ENCODE data around the gene CHST1.

The CHST1 gene

DNA sequence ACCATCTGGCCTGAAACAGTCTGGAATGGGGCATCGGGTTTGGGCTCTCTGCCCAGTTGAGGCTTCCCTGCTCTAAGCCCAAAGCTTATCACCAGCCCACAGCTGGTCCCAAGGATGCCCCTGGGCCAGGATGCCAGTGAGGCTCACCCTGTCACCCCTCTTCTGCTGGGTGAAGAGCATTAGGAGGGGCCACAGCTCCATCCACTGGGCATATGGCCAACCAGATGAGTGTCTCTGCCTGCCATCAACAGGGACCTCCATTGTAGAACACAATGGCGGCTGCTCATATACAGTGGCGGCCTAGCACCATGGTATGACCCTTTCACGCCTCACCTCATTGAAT lies 5.6 kb downstream of the CHST1 start:
- no peak for DNase-seq

DNA sequence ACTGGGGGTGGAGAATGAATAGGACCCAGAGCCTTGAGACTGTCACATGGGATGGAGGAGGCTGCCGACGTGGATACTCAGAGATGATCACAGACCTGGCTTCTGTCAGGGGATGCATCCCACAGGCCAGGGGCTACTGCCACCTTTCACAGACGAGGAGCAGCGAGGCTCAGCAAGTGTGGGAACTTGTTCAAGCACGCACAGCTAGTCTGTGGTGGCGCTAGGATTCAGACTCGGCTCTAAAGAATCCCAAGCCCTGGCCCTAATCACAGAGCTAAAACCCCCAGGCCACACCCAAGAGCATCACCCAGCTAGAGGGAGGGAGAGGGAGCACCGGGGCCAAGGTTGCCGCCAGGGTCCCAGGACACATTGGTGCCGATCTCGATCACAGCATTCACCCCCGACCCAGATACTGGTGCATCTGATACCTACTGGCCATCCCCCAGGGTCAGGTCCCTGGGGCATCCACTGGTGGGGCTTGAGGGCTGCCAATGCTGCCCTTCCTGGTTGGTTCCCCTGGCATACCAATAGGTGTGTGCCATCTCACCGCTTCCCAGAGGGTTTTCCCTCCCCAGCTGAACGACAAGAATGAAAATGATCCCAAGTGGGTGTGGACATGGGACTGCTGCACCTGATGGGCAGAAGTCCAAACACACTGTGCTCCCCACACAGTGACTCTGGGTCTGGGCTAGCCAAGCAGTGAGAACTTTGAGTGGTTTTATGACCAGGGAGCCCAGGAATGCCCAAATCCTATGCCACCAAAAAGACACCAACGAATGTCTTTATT lies 6.2 kb downstream of the CHST1 start:
- no peak for DNase-seq

DNA sequence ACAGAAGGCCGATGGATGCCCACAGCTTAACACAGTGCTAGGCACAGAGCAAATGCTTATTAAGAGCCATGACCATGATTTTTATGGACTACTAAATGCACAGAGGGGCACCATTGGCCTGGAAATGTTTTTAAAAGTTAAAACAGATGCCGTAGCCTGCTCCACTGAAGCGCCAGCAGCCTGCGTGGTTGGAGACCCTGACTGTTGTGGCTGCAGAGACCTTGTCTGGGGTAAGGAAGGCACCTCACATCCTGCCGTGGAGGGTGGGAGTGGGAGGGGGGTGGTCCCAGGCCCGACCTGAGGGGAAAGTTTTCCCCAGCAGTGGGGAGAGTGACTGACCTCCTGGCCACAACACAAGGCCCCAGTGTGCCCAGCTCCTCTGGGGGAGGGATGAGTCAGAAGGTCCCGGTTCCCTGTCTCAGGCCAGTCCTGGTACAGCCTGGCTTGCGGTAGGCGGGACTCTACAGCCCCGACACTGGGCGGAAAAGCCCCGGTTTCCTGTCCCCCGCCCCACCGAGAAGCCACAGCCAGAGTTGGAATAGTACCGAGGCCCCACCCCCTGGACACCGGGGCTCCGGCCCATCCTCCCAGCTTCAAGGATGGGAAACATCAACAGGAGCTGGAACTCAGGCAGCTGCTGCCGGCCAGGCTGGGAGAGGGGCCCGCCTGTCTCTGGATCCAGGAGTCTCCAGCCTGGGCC lies 7.0 kb downstream of the CHST1 start:
- peak; percentile 75 for DNase-seq

DNA sequence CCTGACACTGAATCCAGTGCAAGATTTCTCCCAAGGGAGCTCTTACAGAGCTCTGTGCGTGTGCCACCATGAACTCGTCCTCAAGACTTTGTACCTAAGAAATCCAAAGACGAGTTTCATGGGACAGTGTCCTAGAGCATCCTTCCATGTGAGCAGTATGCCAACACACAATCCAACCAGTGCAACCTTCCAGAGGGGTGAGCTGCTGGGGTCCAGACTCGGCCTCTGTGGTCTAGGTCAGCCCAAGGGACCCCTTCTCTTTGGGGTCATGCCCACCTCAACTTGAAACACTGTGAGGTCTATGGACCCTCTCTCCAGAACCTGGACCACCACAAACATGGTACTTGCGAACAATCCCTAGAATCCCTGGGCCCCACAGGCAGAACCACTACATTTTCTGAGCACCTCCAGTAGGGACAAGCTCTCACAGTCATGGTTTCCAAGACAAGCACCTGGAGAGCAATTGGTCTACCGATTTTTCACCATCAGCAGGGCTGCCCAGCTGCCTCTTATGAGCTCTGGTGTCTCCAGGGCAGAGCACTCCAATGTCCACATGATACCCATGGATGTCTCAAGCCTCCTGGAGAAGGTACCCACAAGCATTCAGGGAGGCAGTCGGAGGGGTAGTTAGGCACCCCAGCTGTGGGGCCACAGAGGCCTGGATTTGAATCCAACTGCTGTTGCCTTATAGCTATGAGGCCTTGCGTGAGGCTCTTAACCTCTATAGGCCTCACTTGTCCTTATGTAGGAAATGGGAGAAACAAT lies 7.7 kb downstream of the CHST1 start:
- no peak for DNase-seq

DNA sequence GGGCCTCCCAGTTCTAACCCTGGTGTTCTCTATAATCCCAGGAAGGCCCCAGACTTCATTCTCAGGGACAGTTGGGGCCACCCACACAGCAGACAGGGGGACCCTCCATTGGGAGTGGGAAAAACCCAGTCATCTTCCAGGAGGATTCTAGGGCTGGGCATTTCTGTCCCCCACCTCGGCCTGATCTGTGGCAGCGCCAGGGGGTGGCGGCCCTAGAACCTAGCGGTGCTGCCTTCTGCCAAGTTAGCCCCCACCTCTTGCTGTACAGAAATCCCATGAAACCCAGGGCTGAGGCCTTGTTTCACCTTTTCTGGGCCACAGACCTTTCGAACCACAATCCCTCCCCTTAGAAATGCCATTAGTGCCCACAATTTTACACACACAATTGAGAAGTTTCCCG lies 9.6 kb downstream of the CHST1 start:
- DNase-seq: no peak

DNA sequence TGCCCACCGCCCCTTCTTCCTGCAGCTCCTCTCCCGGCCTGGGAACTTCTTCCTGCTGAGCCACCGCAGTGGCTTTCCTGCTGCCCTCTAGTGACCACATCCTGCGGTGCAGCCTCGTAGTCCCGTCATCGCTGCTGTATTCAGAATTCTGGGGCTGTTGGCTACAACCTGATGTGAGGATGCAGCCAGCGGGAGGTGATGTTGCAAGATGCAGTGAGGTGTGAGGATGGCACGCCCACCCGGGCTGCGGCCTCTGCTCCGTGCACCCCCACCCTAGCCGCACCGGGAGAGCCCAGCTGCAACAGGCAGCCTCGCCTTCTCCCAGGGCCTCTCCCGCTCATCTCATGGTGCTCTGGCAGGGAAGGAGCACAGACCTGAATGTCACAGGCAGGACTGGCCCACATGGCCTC lies 10.1 kb downstream of the CHST1 start:
- peak; percentile 65 for DNase-seq

DNA sequence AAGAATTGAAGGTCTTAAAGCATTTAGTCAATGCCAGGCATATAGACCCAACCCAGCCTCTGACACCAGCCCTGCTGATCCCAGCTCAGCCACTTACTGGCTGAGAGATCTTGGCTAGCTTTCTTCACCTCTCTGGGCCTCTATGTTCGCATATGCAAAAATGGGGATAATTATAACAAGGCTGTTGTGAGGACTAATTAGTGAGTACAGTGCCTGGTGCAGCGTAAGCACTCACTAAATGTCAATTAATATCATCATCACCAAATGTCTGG lies 10.5 kb downstream of the CHST1 start:
- no peak for DNase-seq

DNA sequence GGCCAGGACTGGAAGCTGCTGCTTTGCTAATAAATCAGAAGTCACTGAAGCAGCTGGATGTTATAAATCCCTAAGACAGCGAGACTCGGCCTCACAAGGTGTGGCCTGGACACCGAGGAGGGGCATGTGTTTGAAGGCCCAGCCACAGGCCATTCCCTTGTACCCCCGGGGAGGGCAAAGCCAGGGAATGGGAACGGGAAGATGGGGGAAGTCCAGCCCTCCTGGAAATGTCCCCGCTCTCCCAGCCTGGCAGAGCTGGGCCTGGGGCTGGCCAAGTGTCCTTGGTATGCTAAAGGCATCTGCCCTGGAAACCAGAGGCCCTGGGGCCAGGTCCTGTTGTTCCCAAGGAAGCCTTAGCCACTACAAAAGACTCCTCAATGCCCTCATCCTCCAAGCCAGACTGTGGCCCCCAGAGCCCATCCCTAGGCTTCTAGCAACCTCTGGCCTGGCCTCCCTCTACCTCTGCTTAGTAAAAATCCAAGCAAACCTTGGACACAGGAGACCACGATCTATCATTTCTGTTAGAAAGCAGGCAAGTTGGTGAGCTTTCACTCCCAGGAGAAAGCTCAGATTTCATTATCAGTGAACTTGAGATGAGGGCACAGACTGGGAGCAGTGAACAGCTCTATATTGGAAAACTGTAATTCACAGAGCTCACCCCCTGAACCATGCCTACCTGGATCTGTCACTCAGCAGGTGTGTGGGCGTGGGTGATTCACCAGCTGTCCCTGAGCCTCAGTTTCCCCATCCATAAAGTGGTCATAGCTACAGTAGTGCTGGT lies 11.0 kb downstream of the CHST1 start:
- DNase-seq: no peak

DNA sequence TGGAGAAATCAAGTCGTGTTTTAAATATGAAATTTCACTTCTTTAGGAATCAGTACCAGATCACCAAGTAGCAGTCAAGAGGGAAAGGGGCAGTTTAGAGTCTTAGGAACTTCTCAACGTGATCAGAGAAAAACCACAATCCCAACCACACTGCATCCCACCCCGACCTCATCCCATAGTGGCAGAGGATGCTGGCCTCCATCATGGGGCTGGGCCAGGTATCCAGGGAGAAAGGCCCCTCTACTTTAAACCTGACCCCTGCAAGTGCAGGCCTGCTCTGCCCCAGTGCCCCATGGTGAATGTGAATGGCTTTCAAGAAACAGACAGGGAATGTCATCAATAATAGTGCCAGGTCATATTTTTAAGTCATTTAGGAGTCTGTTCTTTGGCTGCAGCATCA lies 12.1 kb downstream of the CHST1 start:
- DNase-seq: no peak

DNA sequence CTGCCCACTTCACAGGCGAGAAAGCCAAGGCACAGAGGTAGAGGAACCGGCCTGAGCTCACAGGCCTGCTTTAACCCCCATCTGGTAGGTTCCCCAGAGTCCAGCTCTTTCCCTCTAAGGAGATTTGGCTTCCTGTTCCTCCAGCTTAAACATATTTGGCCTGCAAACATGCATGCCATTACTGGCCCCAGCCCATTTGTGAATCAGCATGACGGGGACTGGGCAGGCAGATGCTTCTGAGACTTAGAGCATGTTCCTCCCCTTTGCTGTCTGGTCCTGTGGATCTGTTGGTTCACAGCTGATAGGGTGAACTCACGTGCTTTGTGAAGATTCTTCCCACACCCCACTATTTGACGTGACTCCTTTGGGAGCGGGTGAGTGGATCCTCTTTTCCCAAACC lies 12.6 kb downstream of the CHST1 start:
- peak; percentile 70 for DNase-seq

DNA sequence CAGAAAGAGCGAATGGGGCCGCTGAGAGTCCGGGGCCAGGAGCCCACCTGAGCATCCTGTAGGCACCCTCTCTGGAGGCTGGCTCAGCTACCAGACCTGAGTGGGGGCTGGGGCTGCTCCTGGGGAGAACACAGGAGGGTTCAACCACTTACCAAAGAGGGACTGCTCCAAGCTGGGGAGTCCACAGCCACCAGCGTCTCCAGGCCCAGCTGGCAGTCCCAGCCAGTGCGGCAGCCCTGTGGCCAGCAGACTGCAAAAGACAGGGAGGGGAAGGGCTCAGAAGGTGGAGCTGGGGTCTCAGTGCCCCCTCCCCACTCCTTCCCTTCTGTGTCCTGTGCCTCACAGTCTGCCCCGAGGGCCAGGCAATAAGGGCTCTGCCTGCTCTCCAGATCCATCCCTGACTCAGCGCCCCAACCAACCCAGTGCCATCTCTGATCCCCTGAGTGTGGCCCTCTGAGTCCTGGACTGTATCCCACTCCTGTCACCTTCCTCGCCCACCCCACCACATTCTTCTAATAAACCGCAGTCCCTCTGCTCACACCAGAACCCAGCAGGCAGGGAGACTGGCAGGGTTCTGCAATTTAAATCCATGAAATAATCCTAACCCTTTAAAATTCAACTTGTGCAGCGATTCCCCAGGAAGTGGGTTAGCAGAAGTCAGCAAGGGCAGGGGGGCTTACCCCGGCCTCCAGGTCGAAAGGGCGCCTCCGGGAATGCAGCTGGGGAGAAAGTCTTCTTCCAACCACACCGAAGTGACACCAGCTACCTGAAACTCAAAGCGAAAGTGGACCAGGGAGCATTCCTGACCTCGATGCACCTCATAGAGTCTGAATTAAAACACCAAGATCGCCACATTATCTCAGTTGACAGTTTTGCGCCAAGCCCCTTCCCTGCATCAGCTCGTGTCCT lies 13.3 kb downstream of the CHST1 start:
- DNase-seq: no peak

DNA sequence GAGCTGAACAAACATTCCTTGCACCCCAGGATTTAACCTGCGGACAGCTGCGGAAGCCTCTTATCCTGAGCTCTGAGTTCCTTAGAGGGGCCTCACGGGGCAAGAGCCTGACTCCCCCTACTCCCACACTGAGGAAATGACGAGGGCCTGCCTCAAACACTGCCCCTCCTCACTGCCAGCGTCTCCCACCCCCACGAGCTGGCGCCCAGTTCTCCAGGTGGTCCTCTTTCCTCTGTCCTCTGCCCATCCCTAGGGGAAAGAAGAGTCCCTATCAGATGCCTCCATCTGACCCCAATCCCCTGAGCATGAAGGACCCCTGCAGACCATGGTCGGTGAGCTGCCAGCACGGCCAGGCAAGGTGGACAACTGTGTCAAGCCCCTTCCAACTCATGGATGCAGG lies 14.3 kb downstream of the CHST1 start:
- no peak for DNase-seq

DNA sequence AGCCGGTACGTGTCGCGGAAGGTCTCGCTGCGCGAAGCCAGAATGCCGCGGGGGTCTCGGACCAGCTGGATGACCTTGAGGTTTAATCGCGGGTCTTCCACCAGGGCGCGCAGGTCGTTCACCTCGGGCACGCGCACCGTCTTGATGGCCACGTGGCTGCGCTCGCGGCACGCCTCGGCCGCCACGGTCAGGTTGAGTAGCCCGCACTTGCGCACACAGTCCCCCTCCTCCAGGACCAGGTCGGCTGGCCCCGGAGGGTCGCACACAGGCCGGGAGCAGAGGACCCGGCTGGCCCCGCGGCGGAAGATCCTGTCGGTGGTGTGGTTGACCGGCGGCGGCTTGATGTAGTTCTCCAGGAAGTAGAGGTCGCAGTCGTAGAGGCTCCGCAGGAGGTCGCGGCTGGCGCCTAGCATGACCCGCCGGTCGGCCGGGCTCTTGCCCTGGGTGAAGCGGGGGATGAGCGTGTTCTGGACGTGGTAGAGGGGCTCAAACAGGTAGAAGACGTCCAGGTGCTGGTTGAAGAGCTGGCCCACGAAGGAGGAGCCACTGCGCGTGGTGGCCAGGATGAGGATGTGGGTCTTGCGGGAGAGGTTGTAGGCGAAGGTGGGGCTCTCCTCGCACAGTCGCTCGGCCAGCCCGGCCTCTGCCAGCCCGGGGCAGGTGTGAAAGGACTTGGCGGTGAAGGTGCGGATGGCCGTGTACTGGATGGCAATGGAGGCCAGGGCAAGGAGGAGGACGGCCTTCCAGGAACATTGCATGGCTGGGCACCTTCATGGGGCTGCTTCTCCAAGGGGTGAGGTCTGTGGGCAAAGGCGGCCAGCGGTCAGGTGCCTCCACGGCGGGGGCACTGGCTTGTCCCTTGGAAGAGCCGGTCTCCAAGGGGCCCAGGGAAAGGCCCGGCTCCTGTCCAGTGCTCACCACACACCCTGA lies 15.0 kb downstream of the CHST1 start:
- no peak for DNase-seq

DNA sequence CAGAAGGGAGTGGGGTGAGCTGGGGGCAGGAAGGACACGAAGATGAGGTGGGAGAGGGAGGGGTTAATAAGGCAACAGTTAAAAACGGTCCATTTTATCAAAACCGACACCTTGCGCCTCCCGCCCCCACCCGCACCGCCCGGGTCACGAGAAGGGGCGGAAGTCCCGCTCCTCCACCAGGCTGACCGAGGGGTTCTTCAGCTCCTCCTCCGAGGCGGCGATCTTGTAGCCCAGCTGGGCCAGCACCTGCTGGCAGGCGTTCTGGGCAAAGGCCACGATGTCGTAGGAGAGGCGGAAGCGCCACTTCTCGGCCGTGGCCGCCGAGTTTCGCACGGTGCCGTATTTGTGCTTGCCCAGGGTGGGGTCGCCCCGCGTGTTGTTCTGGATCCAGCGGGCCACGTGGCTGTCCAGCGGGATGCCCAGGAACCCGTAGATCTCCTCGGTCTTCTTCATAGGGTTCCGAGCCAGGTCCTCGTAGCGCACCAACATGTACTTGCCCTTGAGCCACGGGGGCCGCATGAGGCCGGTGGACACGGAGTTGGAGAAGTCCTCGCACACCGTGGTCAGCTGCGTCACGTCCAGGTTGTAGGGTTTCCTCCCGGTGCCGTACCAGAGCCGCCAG lies 15.8 kb downstream of the CHST1 start:
- DNase-seq: no peak

DNA sequence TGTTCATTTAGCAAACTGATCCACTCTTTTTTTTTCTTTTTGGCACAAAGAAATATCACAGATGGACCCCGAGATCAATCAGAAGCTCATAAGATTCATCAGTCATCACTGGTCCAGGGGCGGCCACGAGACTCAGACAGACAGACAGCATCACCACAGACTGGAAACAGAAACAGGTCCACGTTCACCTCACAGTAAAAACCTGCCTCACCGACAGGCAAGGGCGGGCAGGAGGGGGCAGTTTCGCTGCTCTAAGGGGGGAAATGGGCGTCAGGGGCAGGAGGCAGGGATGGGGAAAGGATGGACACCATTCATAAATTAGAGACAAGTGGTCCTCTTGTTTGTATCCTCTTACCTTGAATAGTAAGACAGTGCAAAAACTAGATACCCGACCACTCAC lies 16.5 kb downstream of the CHST1 start:
- no peak for DNase-seq

DNA sequence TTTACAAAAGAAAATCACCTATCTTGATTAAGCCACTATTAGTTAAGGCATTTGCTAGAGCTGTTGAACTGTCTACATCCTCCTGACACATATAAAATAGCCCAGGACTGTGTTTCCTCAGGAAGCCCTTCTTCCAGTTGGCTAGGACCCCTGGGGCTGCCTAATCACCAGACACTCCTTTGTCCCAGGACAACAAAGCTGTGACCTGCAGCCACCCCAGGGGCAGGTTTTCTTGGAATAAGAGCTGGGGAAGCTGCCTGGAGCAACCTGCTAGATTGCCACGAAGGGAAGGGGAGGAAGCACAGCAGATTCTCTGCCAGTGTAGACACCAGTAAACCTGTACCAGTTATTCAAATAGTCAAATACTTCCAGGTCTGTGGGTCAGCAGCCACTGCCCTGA lies 17.6 kb downstream of the CHST1 start:
- no peak for DNase-seq

DNA sequence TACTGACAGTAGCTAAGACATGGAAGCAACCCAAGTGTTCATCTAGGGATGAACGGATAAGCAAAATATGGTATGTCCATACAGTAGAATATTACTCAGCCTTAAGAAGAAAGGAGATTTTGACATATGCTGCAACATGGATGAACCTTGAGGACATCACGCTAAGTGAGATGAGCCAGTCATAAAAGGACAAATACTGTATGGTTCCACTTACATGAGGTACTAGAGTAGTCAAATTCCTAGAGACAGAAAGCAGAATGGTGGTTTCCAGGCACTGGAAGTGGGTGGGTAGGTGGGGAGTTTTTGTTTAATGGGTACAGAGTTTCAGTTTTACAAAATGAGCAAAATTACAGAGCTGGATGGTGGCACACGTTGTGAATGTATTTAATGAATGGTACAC lies 18.1 kb downstream of the CHST1 start:
- DNase-seq: no peak

DNA sequence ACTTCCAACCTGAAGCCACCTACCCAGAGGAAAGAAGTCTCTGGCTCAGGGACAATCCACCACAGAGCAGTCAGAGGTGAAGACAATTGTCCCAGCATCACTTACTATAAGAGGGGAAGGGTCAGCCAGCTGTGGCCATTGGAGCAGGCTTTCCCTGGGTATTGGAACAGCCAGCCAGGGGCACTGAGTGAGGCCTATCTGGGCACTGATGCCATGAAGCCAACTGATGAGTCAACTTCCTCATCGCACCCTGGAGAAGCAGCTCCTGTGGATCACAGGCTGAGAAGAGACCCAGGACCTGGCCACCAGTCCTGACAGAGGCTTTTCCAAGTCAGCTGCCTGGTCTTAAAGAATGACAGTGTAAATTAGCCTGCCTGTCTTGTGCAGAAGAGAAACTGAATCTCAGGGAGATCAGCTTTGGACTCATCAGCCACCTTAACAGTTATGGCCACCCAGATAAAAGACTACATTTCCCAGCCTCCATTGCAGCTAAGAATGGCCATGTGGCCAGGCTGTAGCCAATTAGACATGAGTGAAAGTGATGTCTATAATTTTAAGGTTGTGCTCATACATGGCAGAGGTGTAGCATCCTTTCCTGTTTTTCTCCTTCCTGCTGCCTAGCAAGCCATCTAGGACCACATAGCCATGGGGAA lies 19.0 kb downstream of the CHST1 start:
- peak; percentile 23 for DNase-seq

DNA sequence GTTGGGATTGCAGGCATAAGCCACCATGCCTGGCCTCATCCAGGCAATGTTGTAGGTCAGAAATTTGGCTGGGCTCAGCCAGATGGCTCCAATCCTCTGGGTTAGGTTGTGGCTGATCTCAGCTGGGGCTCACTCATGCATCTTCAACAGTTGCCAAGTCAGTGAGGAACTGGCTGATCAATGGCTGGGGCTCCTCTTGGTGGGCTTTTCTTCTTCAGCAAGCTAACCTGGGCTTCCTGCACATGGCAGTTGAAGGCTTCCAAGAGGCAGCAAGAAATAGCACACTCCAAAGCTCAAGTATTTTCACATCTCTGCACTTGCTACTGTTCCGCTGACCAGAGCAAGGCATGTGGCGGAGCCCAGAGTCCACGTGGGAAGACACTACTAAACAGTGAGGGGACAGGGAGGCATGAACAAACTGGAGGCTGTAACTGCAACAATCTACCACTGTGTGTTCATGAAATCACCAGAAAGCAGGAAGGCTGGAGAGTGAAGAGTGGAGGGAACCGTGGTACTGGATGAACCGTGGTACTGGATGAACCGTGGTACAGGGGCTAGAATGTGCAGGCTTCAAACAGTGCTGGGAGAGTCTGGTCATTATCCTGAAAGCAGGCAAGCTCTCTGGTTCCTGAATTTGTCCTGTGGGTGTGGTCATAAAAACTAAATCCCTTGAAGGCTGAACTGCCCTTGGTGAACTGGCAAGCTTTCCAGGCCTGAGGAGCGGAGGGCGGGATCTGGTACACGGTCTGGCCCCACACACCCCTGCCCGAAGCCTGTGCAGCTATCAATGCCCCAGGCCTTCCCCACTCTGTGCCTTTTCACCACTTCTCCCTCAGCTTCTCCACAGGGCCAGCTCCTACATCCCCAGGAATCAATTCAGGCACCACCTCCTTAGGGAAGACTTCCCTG lies 20.2 kb downstream of the CHST1 start:
- DNase-seq: no peak

All from fibroblast of skin of scalp (primary cell).